Left forelimb (tissue), 1 donor: ENCODE data around the gene L3MBTL3.
"Not testable (repeated sequence)": the region's sequence is repeated elsewhere in the genome, so short reads cannot be mapped to it uniquely, and the experiment has no call there.

Experiments
- DNase-seq: peaks from one replicate; pipeline ENCODE4 v3.0.0-alpha.2; 2018; ENCODE audit warnings: low spot score

Gene L3MBTL3

DNA sequence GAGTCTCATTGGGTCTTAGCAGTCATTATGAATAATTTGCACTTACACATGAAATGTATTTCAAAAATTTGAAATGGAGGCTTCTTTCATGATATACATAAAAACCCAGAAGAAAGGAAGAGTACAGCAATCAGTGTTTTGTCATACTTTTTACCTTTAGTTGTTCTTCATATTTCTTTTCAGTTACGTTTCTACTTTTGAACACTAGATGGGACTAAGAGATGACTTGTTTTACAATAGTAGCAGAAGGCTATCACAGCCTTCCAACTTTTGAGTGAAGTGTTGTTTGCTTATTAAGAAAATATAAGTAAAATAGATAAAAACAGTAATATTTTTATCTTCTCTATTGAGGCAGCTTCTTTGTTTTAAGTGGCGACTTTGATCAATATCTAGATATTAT, 58.1 kb downstream of the L3MBTL3 start:
- no peak for DNase-seq

DNA sequence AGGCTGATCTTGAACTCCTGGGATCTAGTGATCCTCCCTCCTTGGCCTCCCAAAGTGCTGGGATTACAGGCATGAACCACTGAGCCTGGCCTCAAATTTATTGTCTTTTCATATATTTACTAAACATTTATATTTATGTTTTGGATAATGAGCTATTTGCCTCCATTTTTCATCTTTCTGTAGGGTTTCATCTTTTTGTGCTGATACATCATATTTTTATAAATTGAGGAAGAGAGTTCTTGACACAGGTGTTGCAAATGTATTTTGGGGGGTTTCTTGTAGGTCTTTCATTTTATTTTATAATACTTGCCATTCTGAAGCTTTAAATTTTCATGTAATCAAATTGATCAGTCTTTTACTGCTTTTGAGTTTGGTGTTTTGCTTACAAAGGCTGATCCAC, 72.4 kb downstream of the L3MBTL3 start:
- no peak for DNase-seq

DNA sequence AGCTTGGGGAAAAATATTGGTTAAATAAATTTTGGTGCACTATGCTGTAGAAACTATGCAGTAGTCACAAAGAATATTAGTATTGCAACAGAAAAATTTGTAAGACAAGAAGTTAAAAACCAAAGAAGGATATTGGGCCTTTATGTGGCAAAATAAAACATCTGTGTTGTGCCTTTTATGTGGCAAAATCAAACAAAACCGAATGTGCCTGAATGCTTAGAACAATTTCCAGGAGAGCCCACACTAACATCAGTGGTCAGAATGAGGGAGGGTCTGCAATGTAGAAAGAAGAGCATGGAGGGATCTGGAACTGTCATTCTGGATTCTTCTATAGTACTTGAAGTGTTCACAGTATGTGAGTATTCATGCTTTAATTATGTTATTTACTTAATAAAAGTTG, 75.2 kb downstream of the L3MBTL3 start:
- DNase-seq: no peak

DNA sequence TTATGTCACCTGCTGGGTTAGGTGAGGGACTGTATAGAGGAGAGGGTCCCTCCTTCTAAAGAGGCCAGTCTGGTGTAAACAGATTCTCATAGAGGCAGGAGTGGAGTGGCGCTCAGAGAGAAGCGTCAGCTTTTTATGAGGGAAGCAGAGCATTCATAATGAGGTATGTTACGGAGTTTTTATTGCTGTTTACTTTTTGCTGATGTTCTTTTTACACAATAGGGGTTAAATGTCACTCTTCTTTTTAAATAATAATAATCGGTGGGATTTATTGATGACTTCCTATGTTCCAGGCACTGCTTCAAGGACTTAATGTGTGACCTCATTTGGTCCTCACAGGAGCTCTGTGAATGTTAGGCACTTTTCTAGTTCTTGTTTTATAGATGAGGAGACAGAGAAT, 79.9 kb downstream of the L3MBTL3 start:
- DNase-seq: no peak

DNA sequence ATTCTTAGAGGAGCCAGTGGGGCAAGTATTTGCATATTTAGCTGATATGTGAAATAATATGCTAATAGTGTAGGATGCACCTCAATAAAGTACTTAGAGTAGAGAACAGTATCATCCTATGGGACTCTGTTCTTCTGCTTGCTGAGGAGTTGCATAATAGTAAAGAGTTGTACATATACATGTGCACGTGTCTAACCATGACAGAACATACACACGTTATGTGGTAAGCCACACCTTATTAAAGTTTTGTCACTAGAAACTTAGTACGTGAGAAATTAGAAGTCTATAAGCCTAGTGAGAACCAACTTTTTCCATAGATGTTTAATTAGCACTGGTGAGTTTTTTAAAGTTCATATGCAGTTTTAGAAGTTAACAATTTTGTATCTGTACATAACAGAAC, 80.7 kb downstream of the L3MBTL3 start:
- no peak for DNase-seq

DNA sequence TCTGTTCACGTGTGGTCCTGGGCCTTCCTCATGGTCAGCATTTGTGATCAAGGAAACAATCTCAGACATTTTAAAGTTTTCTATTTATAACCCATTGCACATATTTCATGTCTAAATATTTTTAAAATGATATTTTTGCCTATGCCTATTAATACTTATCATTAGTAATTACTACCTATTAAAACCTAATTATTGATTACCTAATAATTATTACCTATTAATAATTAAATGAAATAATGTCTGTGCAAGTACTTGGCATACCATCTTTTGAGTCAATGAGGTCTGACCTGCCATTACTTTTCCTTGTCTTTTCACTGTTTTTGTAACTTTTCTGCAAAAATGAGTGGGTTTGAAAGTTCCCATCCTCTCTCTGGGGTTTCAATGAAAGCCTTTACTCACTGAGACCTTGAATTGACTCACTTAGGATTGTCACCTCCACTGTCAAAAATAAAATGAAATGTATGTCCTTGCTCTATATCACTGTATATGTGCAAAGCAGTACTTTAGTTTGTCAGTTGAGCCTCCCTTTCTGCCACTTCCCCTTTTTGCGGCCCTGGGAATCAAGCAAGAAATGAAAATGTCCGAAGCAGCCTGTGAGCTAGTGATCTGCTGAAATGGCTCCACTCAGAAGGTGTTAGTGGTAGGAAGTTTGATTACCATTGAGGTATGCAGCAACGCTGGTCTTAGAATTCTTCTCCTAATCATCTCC, 87.8 kb downstream of the L3MBTL3 start:
- DNase-seq: no peak

DNA sequence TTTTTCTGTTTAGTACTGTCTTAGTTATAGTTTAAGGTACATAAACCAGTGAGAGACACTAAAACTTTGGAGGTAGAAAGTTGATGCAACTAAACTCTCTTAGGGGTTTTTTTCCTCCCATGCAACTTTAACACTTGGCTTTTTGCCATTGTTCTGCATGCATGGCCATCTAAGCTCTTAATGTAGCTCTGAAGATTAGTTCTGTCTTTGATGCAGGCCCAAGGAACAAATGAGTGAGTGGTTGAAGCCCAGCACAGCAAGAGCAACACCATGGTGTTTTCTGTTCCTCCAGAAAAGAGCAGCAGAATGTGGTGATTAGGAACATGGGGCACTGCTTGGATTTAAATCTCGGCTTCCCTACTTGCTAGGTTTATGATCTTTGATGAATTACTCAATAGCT, 89.3 kb downstream of the L3MBTL3 start:
- no peak for DNase-seq

DNA sequence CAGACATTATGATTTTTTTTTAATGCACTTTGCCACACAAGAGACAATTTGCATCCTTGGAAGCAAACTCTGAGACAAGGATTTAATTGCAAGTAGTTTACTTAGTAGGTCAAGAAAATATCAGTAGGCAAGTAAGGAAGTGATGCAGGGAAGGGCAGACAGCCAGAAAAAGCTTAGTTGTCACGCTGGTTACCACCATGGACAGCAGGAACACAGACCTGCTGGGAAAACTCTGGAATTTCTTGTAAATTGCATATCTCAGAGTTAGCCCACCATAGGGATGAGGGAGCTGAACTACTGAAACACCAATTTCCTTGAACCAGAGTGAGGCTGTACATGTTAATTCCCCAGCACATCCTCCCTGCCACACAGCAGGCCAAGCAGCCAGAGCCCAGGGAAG, 92.7 kb downstream of the L3MBTL3 start:
- no peak for DNase-seq

DNA sequence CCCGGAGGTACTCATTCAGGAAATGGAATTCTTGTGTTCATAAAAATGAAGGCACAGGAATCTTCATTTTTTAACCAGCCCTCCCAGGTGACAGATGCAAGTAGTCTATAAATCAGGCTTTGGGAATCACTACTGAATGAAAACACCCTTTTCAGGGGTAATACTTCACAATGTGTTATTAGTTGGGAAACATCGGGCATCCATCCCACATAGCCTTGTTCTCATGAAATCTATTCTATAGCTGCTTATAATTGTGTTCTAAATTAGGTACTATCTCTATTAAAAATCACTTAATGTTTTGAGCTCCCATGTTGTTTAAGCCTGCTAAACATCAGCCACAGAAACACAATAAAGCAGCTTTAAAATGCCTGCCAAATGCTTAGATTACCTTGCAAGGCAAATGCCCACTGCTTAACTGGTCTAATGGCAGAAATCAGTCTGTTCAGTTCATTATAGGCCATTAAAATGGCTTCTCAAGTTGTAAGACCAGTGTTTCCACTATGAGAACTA, 94.9 kb downstream of the L3MBTL3 start:
- no peak for DNase-seq

DNA sequence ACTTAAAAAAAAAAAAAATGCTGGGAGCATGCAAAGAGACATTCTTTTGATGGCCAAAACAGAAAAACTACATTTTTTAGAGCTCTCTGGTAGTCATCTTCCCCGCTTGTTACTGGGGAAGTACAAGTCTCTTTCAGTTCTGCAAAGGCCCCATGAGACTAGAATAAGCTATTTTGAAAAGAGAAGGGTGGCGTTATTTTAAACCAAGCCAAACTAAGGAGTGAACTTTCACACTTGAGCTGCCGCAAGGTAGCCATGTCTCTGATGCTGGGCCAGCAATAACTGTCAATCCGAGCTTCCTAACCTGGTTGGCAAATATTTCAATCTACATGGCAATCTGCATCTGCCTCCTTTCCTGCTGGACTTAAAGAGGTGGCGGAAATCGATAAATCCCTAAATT, 96.7 kb downstream of the L3MBTL3 start:
- DNase-seq: no peak

DNA sequence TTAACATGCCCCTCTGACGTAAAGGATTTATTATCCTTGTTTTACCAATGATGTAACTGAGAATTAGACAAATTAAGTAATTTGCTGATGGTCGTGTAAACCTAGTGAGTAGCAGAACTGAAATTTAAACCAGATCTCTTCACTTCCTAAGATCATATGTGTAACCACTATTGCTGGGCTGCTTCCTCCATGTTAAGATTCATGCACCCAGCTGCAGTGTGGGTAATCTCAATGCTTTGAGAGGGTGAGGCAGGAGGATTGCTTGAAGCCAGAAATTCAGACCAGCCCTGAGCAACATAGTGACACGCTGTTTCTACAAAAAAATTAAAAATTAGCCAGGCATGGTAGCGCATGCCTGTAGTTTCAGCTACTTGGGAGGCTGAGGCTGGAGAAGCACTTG, 97.9 kb downstream of the L3MBTL3 start:
- no peak for DNase-seq

DNA sequence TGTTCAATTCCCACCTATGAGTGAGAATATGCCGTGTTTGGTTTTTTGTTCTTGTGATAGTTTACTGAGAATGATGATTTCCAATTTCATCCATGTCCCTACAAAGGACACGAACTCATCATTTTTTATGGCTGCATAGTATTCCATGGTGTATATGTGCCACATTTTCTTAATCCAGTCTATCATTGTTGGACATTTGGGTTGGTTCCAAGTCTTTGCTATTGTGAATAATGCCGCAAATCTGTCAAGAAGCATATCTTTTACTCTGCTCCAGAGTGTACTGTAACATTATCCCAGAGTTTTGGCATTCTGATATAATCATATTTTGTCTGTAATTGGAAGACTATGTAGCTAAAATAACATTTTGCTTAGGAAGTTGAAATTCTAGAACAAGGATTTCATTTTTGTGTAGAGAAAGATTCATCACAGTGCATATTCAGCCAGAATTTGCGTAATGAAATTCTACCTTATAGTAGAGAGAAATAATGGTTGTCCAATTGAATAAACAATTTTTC, 98.9 kb downstream of the L3MBTL3 start:
- DNase-seq: not testable (repeated sequence)

DNA sequence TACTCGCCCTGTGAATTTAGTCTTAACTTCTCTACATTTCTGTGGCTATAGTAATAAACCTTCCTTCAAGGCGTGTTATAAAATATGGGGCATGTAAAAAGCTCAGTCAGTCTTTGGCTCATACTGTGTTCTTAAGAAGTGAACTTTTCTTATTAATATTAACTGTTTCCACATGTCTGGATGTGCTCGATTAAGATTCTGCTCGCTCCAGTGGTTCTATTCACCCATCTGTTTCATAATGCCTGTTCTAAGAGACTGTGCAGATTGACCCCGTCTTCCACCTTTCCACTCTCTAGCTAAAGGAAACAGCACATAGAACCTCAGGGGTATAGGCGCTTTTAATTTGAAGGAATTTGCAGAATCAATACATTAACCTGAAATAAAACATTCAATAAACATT, 99.9 kb downstream of the L3MBTL3 start:
- no peak for DNase-seq

DNA sequence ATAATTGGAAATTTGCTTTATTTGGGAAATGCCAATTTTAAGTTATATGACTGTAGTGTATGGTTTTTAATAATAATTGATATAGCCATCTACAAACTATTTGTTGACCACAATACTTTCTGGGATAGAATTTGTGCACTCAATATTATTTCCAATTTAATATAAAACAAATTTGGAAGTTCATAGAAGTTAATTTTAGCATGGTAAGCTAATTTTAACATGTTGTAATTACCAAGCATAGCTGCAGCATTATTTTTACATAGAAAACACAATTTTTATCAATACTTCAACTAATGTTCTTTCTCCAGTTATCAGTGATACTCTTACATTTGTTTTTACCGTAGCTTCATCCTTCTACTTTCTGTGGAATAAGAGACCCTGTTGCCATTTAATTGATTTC, 100.8 kb downstream of the L3MBTL3 start:
- no peak for DNase-seq

DNA sequence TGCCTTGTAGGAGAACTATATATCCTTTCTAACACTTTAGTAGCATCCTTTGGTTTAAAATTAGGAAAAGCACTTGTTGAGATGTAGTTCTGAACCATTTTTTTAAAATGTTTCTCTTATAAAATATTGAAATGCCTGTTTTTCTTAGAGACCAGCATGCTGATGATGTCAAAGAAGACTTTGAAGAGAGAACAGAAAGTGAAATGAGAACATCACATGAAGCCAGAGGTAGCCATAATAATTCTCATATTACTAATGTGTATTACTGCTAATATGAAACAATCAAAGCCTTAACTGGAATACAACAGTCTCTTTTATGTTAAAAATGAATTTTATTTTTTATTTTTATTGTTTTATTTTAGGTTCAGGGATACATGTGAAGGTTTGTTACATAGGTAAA, 102.3 kb downstream of the L3MBTL3 start:
- DNase-seq: no peak

DNA sequence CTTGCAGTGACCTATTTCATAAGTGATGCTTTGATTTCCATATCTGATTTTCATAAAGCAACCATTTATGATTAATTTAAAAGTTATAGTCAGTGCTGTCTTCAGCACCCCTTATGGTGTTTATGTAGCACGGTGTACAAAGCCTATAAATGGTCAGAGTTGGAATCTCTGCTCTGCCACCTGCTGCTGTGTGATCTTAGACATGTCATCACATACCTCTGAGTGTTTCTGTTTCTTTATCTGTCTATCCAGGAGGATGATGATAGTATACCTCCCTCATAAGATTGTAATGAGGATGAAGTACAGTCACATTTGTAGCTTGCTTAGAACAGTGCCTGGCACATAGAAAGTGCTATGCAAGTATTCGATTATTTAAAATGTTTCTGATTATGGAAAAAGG, 103.9 kb downstream of the L3MBTL3 start:
- DNase-seq: no peak

DNA sequence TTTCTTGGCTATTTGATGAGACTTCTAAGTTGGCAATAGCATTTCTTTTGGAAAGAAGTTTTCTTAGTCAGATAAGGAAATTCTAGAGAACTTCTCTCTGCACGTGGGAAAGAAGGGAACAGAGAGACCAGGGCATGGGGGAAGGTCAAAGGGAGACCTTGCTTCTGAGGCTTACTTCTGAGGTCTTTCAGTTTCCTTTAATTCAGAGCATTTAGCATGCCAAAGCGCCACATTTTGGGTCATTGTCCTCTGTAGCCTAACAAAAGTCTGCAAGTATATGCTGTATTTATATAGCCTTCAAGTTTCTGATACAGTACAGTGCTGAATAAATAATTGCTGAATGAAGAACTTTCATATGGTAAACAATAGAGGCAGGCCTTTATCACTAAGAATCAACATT, 108.8 kb downstream of the L3MBTL3 start:
- no peak for DNase-seq

DNA sequence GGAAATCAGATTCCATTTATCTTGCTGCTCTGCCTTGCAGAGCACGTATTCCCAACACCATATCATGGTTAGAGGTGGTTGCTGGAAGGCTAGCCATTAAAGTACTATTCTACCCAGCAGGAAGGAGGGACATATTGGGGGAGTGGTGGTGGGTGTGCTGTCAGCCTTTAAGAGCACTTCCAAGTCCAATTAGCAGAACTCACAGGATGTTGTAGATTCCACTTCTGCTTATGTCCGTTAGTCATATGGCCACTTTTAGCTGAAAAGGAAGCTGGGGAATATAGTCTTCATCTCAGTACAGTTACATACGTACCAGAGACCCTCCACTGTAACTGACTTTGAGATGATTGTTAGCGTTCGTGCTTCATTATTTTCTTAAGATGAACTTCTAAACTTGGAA, 109.9 kb downstream of the L3MBTL3 start:
- no peak for DNase-seq

DNA sequence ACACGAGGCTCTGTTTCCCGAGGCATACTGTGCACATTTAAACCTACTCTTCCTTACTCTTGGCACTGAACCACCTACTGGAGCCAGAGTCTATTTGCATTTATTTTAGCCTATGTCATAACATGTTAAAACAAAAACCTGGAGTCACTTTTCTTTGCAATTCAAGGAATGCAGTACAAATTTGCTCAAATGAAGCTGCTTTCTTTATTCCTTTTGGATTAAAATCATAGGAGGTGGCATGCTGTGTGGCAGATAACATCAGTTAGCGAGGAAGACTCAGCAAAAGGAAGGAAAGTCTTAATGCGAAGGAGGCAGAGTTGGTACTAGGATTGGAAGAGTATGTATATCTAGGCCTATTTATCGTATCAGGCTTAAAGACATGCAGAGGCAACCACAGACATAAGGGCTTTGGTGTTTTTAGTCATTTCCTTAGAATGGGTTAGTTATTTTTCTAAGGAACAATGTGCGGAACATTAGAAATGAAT, 111.4 kb downstream of the L3MBTL3 start:
- no peak for DNase-seq

DNA sequence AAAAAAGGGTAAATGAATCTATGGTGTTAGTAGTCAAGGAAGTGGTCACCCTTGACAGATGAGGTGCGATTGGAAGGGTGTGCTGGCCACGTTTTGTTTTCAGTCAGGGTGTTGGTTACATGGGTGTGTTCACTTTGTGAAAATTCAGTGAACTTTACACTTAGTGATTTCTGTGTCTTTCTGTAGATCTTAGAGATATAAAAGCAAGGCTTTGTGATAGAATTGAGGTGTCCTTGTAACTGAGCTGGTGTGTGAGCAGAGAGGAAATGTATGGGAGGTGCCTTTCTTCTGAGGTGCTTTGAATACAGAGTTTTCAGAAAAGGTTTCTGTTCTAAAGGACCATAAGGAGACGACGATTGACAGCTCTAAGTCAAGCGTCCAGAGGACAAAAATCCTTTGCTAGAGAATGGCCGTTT, 113.9 kb downstream of the L3MBTL3 start:
- DNase-seq: no peak

DNA sequence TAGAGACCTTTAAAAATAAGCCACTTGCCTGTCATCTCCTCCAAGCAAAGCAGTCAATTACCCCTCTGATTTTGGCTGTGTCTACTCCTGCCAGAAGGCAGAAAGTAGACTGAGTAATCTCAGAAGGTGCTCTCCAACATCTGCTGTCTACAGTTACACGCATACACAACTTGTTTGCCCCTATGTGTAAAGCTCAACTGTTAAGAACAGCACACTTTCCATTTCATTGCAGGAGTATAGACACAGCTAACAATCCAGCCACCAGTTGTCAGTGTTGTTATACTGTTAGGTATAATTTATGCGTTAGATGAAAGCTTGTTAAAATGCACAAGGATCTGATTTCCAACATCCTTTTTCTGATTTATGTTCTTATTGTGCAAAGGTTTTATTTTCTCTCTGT, 116.2 kb downstream of the L3MBTL3 start:
- no peak for DNase-seq

DNA sequence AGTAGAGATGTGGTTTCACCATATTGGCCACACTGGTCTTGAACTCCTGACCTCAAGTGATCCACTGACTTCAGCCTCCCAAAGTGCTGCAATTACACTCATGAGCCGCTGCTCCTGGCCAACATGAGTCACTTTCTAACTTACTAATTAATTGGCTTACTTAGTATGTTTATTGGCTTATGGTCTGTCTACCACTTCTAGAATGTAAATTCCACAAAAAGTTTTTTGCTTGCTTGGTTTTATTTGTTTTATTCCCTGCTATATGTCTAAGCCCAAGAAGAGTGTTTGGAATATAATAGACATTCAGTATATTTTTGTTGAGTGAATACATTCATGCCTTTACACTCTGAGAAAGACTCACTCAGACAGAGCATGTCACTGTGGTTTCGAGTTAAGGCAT, 118.4 kb downstream of the L3MBTL3 start:
- DNase-seq: no peak

DNA sequence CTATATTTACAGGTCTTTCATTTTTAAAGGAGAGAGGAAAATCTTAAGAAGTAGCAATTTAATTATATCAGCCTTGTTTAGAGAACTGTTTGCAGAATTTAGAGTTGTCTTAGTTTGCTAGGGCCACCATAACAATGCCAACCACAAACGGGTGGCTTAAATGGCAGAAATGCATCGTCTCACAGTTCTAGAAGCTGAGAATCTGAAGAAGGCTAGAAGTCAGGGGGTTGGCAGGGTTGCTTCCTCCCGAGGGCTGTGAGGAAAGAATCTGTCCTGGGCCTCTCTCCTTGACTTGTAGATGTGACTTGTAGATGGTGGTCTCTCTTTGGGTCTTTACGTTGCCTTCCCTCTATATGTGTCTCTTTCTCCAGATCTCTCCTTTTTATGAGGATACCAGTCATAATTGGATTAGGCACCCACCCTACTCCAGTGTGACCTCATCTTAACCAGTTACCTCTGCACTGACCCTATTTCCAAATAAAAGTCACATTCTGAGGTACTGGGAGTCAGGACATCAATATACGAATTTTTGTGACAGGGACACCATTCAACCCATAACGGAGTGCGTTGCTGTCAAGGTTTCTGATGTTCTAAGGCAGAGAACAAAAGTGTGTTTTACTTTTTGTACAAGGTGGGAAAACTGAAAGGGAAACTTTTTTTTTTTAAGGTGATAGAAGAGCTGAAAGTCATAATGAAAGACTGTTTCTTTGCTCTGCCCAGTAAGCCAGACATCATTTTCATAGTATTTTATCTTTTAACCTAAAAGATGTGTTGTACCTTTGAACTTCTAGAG, 119.9 kb downstream of the L3MBTL3 start:
- no peak for DNase-seq
